PFSK-1 (cell line): Measurements from ENCODE around the gene TLR3.

ENCODE experiments used
- POLR2AphosphoS5 ChIP-seq: IDR thresholded peaks from 2 replicates; pipeline ENCODE4 v1.6.1; 2012; ENCODE audit warnings: low read depth, mild to moderate bottlenecking, control low read depth, low read length, moderate library complexity
- SIN3A ChIP-seq: IDR thresholded peaks from 2 replicates; pipeline ENCODE4 v1.6.1; 2012; ENCODE audit warnings: mild to moderate bottlenecking, low read length, moderate library complexity, borderline replicate concordance; ENCODE audit not compliant: insufficient read depth
- TAF1 ChIP-seq: IDR thresholded peaks from 2 replicates; pipeline ENCODE4 v1.6.1; 2012; ENCODE audit warnings: low read length, control low read depth, borderline replicate concordance; ENCODE audit not compliant: insufficient read depth
- TF ChIP-seq, protein P1 (sequence below), 2 experiments: IDR thresholded peaks; 2 replicates each; pipeline versions ENCODE4 v1.6.1 to v1.8.0; 2011 to 2012; ENCODE audit warnings: low read depth in 2 of 2, low read length in 2 of 2, control low read depth in 1 of 2, inconsistent platforms in 1 of 2, mild to moderate bottlenecking in 1 of 2, moderate library complexity in 1 of 2; ENCODE audit not compliant: insufficient read depth in 1 of 2

DNA sequence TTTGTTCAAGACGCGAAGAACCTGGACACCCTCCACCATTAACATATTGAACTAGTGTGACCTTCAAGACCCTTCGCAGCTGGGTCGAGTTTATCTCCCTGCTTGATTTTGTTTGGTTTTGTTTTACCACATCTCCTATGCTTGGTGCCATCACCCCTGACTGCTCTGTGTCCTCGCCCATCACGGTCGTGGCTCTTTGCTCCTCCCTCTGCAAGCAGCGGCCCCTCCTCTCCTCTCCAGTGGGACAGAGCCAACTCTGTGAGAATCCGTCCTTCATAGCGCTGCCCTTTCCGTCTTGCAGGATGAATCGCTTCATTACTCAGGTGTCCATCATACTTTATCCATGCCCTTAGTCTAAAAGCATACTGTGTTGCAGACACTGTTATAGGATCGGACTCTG is 26.4 kb downstream of the TLR3 start:
- TF ChIP-seq, protein P1, sequence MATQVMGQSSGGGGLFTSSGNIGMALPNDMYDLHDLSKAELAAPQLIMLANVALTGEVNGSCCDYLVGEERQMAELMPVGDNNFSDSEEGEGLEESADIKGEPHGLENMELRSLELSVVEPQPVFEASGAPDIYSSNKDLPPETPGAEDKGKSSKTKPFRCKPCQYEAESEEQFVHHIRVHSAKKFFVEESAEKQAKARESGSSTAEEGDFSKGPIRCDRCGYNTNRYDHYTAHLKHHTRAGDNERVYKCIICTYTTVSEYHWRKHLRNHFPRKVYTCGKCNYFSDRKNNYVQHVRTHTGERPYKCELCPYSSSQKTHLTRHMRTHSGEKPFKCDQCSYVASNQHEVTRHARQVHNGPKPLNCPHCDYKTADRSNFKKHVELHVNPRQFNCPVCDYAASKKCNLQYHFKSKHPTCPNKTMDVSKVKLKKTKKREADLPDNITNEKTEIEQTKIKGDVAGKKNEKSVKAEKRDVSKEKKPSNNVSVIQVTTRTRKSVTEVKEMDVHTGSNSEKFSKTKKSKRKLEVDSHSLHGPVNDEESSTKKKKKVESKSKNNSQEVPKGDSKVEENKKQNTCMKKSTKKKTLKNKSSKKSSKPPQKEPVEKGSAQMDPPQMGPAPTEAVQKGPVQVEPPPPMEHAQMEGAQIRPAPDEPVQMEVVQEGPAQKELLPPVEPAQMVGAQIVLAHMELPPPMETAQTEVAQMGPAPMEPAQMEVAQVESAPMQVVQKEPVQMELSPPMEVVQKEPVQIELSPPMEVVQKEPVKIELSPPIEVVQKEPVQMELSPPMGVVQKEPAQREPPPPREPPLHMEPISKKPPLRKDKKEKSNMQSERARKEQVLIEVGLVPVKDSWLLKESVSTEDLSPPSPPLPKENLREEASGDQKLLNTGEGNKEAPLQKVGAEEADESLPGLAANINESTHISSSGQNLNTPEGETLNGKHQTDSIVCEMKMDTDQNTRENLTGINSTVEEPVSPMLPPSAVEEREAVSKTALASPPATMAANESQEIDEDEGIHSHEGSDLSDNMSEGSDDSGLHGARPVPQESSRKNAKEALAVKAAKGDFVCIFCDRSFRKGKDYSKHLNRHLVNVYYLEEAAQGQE (IDR thresholded peaks at IDR 0.05; ENCODE audit: insufficient read depth in 1 of 2, low read depth in 2 of 2, low read length in 2 of 2), result no peak
- no peak for TF ChIP-seq TAF1
- no peak for TF ChIP-seq POLR2AphosphoS5
- TF ChIP-seq SIN3A, result no peak
